Right lobe of liver (tissue), 4 donors: ENCODE results near the gene ARMCX1.

ENCODE experiments used
- POLR2A ChIP-seq: fragments of 450-650 bp; IDR thresholded peaks from one replicate; pipeline ENCODE4 v1.6.1; 2017; ENCODE audit warnings: antibody characterized with exemption, mild to moderate bottlenecking
- TF ChIP-seq, protein P1 (sequence below), 4 donors: fragments of 200-600 bp in 3 of 4; fragments of 450-650 bp in 1 of 4; IDR thresholded peaks; one replicate each; pipeline versions ENCODE4 v1.5.1 to v1.8.0; 2016 to 2022; ENCODE audit warnings: antibody characterized with exemption in 4 of 4, mild to moderate bottlenecking in 2 of 4
- donor health status: DM: no; HTN: no; CAD: no.
- donor health status: DM: no; HTN: no; CAD: no.
- donor health status: DM: no; HTN: yes; CAD: no.

DNA sequence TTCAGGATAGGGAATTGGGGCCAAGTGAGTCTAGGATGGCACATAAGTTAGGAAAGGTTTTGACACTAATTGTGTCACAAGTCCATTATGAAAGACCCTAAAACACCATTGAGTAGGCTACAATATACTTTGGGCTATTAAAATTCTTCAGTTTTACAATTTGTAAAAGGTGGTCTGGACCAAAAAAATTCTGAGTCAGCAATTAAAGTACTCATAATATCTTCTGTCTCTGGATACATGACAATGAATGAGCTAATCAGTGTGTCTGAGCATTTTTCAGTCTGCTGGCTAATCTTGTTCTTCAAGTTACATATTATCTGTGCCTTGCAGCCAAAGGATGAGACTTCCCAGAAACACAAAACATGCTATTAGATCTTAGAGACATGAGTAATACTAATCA is 14.3 kb downstream of the ARMCX1 start:
- TF ChIP-seq, protein P1, sequence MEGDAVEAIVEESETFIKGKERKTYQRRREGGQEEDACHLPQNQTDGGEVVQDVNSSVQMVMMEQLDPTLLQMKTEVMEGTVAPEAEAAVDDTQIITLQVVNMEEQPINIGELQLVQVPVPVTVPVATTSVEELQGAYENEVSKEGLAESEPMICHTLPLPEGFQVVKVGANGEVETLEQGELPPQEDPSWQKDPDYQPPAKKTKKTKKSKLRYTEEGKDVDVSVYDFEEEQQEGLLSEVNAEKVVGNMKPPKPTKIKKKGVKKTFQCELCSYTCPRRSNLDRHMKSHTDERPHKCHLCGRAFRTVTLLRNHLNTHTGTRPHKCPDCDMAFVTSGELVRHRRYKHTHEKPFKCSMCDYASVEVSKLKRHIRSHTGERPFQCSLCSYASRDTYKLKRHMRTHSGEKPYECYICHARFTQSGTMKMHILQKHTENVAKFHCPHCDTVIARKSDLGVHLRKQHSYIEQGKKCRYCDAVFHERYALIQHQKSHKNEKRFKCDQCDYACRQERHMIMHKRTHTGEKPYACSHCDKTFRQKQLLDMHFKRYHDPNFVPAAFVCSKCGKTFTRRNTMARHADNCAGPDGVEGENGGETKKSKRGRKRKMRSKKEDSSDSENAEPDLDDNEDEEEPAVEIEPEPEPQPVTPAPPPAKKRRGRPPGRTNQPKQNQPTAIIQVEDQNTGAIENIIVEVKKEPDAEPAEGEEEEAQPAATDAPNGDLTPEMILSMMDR (IDR thresholded peaks at IDR 0.05) = no peak
- no peak for TF ChIP-seq POLR2A
